Measurements from ENCODE around the gene NLRC5. TPM values are rescaled to one million over a fixed set of nuclear protein-coding genes. Genes with fewer than 3 reads are reported as not detected.
A peak's percentile ranks its signal among the peaks of the same experiment; 100 is the strongest.
"Not testable (repeated sequence)": the region's sequence is repeated elsewhere in the genome, so short reads cannot be mapped to it uniquely, and the experiment has no call there.

NLRC5 gene
- total RNA-seq, 3 donors from 2014 or later (not counting 1 experiment from before 2014, with no cell fraction given), result 320 to 563 (median 535) TPM

DNA sequence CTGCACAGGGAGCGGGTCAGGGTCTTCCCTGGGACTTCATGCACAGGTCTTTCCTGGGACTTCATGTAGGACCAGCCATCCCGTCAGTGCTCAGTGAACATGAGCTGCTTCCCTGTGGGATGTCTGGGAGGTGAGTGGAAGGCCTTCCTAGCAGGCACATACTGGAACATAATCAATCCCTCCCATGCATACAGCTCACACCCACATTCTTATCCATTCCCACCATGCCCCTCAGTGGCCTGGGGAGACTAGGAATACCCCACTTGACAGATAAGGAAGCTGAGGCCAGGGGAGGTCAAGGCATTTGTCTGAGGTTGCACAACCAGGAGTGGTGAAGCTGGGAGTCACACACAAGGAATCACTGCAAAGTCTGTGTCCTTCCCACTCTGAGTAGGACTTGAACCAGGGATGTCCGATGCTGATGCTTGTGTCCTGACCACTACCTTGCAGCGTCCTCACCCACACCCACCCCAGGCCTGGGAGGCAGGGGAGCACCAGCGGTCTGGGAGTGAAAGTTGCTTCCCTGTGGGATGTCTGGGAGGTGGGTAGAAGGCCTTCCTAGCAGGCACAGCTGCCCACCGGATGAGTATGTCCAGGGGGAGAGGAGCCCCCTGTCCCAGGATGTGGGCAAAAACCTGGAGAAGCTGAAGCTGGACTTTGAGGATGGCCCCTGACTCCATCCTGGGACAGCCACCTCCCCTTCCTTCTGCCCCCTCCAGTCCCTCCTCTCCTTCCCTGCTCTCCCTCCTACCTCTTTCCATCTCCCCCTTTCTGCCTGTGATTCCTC, 1.0 kb upstream of the NLRC5 start:
- Histone ChIP-seq H3K4me3 (ENCODE audit: low read length) (peak overlapping the region; percentile 89), H3K27ac (ENCODE audit: low read length) (peak overlapping the region; percentile 79), H3K9me3 (ENCODE audit: control insufficient read depth, insufficient read depth, low read length) (no peaks in the 10 kb centered on the region), H3K4me1 (ENCODE audit: control insufficient read depth, insufficient read depth, low read length) (peaks cover 64% of the 10 kb centered on the region), H3K36me3 (ENCODE audit: control insufficient read depth, insufficient read depth, low read length) (peaks cover 8% of the 10 kb centered on the region), H3K27me3 (ENCODE audit: control insufficient read depth, insufficient read depth, low read length) (no peaks in the 10 kb centered on the region)
- Mint-ChIP-seq H3K9me3 (no peaks in the 10 kb centered on the region), H3K4me3 (peak overlapping the region; percentile 89), H3K27me3 (ENCODE audit: low read depth in 2 of 2) (no peaks in the 10 kb centered on the region), H3K36me3 (peaks cover 5% of the 10 kb centered on the region), H3K27ac (peak overlapping the region; percentile 91 to 99), H3K4me1 (peaks cover 55 to 59% of the 10 kb centered on the region in 2 donors)
- ATAC-seq, result no peak
- 81% methylated on average over 5 of the region's 6 CpGs for WGBS (ENCODE audit: insufficient coverage)
- TF ChIP-seq, protein P1, sequence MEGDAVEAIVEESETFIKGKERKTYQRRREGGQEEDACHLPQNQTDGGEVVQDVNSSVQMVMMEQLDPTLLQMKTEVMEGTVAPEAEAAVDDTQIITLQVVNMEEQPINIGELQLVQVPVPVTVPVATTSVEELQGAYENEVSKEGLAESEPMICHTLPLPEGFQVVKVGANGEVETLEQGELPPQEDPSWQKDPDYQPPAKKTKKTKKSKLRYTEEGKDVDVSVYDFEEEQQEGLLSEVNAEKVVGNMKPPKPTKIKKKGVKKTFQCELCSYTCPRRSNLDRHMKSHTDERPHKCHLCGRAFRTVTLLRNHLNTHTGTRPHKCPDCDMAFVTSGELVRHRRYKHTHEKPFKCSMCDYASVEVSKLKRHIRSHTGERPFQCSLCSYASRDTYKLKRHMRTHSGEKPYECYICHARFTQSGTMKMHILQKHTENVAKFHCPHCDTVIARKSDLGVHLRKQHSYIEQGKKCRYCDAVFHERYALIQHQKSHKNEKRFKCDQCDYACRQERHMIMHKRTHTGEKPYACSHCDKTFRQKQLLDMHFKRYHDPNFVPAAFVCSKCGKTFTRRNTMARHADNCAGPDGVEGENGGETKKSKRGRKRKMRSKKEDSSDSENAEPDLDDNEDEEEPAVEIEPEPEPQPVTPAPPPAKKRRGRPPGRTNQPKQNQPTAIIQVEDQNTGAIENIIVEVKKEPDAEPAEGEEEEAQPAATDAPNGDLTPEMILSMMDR (IDR thresholded peaks at IDR 0.05), result no peak
- intact Hi-C loops (cut with micrococcal nuclease), result no loop called here
- no peak for DNase-seq

DNA sequence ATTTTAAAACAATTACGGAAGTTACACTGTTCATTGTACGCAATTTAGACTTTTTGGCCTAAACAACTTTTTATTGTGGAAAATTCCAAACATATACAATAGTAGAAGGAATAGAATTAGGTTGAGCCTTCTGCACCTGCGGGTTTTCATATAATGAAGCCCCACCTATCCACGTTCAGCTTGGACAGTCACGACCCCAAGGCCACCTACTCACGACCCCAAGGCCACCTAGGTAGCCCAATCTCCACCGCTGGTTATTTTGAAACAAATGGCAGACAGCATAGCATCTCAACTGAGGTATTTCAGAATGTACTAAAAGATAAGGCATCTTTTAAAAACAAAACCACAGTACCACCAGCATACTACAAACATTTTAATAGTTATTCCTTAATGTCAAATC, 631 bp downstream of the NLRC5 start:
- Mint-ChIP-seq H3K9me3 (no peaks in the 10 kb centered on the region), H3K4me3 (peak overlapping the region; percentile 89), H3K27ac (peak overlapping the region; percentile 91 to 99), H3K27me3 (ENCODE audit: low read depth in 2 of 2) (no peaks in the 10 kb centered on the region), H3K4me1 (peaks cover 67 to 70% of the 10 kb centered on the region in 2 donors), H3K36me3 (peaks cover 8% of the 10 kb centered on the region)
- no peak for DNase-seq
- H3K36me3 ChIP-seq (ENCODE audit: control insufficient read depth, insufficient read depth, low read length), result peaks cover 8% of the 10 kb centered on the region
- TF ChIP-seq, protein P1 (IDR thresholded peaks at IDR 0.05), result no peak
- ATAC-seq, result no peak
- H3K4me1 ChIP-seq (ENCODE audit: control insufficient read depth, insufficient read depth, low read length), result peaks cover 78% of the 10 kb centered on the region
- no peaks in the 10 kb centered on the region for H3K9me3 ChIP-seq (ENCODE audit: control insufficient read depth, insufficient read depth, low read length)
- no peaks in the 10 kb centered on the region for H3K27me3 ChIP-seq (ENCODE audit: control insufficient read depth, insufficient read depth, low read length)
- intact Hi-C loops (cut with micrococcal nuclease), result loop anchor here (1.0 kb wide), 3 partner anchors 9 to 51 kb away; no protein-coding TSS in a partner anchor
- H3K4me3 ChIP-seq (ENCODE audit: low read length), result peak overlapping the region; percentile 89
- 7% methylated on average over 5 of the region's 7 CpGs for WGBS (ENCODE audit: insufficient coverage)
- H3K27ac ChIP-seq (ENCODE audit: low read length), result peak overlapping the region; percentile 79

DNA sequence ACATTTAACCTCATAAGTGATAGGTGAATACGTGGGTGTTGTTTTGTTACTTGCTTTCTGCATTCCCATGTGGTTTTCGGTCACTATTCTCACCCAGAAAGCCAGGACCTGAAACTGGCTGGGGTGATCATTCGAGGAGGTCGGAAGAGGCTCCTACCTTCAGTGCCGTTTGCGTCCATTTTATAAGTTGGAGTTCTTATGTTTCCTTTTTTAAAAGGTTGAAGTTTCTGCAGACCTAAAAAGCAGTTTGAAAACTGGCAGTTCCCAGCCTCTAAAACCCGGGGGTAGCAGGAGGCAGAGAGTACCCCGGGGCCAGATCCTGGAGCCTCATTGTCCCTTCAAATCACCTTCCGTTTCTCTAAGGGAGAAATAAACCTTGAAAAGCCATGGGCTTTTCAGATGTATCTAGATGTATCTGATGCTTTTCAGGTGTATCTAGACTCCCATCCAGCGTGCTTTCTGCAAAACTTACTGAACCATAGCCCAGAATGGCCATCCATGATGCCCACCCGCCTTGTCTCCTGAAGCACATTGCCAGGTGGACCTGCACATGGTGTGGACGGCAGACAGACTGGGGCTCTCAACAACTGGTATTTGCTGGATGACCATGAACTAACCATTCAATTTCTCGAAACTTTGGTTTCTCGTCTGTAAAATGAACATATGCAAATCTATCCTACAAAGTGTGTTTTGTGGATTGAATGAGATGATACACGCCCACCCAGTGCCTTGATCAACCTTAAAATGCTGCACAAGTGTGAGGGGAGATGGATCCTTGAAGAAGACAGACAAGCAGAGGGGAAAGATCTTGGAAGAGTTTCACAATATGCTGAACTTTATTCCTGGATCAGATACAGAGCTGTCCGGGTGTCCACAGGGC, 1.3 kb downstream of the NLRC5 start:
- TF ChIP-seq, protein P1 (IDR thresholded peaks at IDR 0.05), result no peak
- Histone ChIP-seq H3K4me1 (ENCODE audit: control insufficient read depth, insufficient read depth, low read length) (peaks cover 79% of the 10 kb centered on the region), H3K36me3 (ENCODE audit: control insufficient read depth, insufficient read depth, low read length) (peaks cover 8% of the 10 kb centered on the region), H3K27me3 (ENCODE audit: control insufficient read depth, insufficient read depth, low read length) (no peaks in the 10 kb centered on the region), H3K4me3 (ENCODE audit: low read length) (peak overlapping the region; percentile 89), H3K9me3 (ENCODE audit: control insufficient read depth, insufficient read depth, low read length) (no peaks in the 10 kb centered on the region), H3K27ac (ENCODE audit: low read length) (peak overlapping the region; percentile 79)
- no peaks in the 10 kb centered on the region for H3K27me3 Mint-ChIP-seq (ENCODE audit: low read depth in 2 of 2)
- peaks cover 8% of the 10 kb centered on the region for H3K36me3 Mint-ChIP-seq
- peaks cover 67 to 69% of the 10 kb centered on the region in 2 donors for H3K4me1 Mint-ChIP-seq
- intact Hi-C loops (cut with micrococcal nuclease), result no loop called here
- WGBS (ENCODE audit: insufficient coverage), result 42% methylated on average over 16 of the region's 16 CpGs
- H3K9me3 Mint-ChIP-seq, result no peaks in the 10 kb centered on the region
- H3K27ac Mint-ChIP-seq, result peak overlapping the region; percentile 91 to 99
- DNase-seq, result no peak
- no peak for ATAC-seq
- peak overlapping the region; percentile 89 for H3K4me3 Mint-ChIP-seq

DNA sequence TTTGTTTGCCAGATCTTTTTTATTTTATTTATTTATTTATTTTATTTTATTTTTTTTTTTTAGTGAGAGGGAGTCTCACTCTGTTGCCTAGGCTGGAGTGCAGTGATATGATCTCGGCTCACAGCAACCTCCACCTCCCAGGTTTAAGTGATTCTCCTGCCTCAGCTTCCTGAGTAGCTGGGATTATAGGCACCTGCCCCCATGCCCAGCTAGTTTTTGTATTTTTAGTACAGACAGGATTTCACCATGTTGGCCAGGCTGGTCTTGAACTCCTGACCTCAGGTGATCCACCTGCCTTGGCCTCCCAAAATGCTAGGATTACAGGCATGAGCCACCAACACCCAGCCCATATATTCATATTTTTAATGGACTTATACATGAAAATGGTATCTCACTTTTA, 3.1 kb downstream of the NLRC5 start:
- intact Hi-C loops (cut with micrococcal nuclease); H3K27me3 ChIP-seq (ENCODE audit: control insufficient read depth, insufficient read depth, low read length); DNase-seq; ATAC-seq; H3K27me3 Mint-ChIP-seq (ENCODE audit: low read depth in 2 of 2); H3K36me3 Mint-ChIP-seq; H3K27ac ChIP-seq (ENCODE audit: low read length); H3K9me3 ChIP-seq (ENCODE audit: control insufficient read depth, insufficient read depth, low read length); H3K4me3 Mint-ChIP-seq; H3K9me3 Mint-ChIP-seq; H3K36me3 ChIP-seq (ENCODE audit: control insufficient read depth, insufficient read depth, low read length): not testable (repeated sequence)
- 29% methylated on average over 1 of the region's 1 CpG for WGBS (ENCODE audit: insufficient coverage)
- Mint-ChIP-seq H3K4me1 (peaks cover 76 to 83% of the 10 kb centered on the region in 2 donors), H3K27ac (peak overlapping the region in 1 of 2 donors; percentile 92)
- H3K4me1 ChIP-seq (ENCODE audit: control insufficient read depth, insufficient read depth, low read length), result peaks cover 76% of the 10 kb centered on the region
- H3K4me3 ChIP-seq (ENCODE audit: low read length), result peak overlapping the region; percentile 13

All from natural killer cell (primary cell).